GM19372 (cell line): ENCODE measurements around the gene DPP10.

Experiments used
- ATAC-seq: cut with Tn5 transposase; IDR thresholded peaks from one replicate; pipeline ENCODE4 v1.9.1; 2021; ENCODE audit warnings: mild to moderate bottlenecking, low read depth, moderate library complexity; ENCODE audit not compliant: unreplicated experiment

DPP10 gene

GRCh38 chr2:114579542-114579941, 137.1 kb downstream of the DPP10 start:
- ATAC-seq, result no peak

GRCh38 chr2:114580691-114581090, 138.2 kb downstream of the DPP10 start:
- ATAC-seq, result no peak

DNA sequence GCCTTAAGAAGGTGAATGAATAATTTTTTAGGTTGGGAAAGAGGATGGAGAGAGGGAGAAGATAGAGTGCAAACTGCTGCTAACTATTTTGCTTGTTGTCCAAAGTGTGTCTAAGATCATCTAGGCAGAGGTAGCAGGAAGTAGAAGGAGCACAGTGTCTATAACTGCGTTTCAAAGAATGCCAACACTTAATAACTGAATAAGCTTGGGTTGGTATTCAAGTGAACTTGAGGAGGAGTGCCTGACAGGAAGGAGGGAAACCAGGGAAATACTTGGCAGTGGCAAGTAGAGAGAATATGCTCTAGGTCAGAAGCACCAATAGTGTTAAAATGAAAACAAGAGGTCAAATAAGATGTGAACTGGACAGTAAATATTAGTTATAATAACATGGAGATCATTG, 155.9 kb downstream of the DPP10 start:
- ATAC-seq, result no peak

- ATAC-seq, result no peak
Measured at GRCh38 chr2:114609203-114609602, 166.8 kb downstream of the DPP10 start.

DNA sequence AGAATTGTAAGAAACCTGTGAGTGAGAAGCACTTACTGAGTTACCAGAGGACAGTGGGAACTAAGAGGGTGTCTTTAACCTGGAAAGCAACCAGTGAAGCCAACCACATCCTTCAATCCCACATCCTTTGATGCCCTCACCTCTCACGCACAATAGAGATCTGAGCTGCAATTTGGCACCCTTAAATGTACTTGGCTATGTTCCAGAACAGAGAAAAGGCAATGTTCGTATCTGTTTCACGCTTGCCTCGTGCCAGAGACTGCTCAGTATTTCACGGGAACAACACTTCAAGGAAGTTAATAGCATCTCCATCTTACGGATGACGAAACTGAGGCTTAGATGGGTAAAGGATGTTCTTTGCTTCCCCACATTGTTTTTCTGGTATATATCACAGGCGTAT, 167.4 kb downstream of the DPP10 start:
- ATAC-seq, result no peak

DNA sequence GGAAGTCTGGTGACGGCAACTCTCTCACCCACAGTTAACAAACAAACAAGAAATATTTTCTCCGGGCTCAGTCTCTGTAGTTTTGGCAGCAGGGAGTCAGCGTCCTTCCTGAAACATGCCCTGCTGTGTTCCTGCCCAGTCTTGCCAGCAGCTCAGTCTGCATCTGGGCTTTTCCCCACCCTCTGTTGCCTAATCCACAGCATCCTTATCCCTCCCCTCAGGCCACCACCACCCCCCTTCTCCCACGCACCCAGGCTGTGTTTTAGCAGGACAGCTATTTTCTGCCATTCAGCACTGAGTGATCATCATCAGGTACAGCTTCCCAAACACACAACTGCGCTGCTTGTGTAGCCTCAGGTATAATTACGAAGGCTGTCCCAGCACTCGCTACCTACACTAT, 168.2 kb downstream of the DPP10 start:
- no peak for ATAC-seq

GRCh38 chr2:114614592-114614991, 172.2 kb downstream of the DPP10 start:
- no peak for ATAC-seq

DNA sequence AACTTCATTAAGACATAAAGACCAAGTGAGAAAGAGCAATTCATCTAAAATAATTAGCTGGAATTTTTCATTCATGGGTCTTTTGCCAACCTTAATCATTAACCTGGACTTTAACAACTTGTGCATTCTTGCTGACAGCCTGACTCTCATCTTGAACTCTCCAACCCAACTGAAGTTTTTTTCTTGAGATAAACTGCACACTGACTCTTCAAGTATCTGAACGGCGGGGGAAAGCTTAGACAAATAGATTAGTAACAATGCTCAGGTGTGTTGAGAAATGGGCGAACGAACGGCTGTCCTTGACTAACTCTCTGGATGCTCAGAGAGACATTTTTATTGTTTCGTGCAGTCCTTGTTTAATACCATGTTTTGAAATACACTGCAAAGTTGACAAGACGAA, 186.0 kb downstream of the DPP10 start:
- ATAC-seq, result no peak

DNA sequence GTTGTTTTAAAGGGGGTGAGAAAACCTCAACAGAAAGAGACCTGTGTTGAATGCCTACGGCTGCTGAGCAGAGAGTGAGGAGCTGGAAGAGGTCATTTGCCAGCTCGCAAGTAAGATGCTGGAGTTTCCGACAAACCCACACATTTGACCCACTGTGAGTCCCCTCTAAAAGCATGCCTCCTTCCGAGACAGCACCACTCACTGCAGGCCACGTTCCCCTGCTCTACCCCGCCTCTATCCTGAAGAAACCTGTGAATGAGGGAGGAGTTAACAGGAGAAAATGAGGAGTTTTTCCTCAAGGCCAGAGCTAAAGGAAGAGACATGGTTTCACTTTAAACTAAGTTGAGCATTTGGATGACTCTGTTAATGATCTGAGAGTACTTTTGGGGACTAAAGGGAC, 188.7 kb downstream of the DPP10 start:
- ATAC-seq, result no peak

DNA sequence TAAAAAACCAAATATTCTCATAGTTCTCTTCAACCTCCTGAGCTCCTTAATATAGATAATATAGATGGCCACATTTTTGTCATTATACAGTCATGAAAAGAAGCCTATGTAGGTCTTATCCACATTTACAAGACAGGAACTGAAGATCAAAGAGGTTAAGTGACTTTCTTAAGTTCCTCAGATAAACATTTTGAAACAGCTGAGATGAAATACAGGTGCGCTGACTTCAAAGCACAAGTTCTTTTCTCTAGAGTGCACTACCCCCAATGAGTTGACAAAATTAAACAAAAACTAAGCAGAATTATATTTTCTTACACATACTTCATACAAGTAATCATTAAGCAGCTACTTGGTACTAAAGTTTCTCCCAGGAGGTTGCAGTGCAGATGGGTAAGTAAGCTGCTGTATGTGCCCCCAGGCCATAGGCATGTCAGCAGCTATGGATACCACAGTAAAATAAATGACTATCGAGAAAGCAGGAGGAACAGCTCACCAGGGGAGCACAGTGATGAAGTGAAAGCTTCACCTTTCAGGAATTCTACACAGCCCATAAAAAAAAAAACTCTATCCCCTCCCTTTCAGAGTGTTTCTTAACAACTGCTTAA, 199.8 kb downstream of the DPP10 start:
- ATAC-seq, result no peak

- ATAC-seq, result no peak
Measured at GRCh38 chr2:114642988-114643553, 200.6 kb downstream of the DPP10 start.

DNA sequence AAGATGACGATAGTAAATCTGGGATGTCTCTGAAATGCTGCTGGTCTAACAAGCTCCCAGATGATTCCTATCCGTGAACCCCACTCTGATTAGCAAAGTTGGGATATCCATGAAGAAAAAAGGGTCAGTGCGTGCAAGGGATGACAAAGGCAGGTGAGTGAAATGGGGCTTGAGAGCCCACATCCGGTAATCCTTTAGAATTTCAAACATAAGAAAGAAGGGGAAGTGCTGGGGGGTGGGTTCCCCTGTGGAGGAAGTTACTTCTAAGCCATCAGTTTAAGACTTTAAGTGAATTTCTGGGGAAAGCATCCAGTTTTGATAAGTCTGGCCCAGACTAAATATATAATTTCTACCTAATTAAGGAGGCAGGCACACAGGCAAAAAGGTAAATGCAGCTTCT, 209.5 kb downstream of the DPP10 start:
- ATAC-seq, result no peak

DNA sequence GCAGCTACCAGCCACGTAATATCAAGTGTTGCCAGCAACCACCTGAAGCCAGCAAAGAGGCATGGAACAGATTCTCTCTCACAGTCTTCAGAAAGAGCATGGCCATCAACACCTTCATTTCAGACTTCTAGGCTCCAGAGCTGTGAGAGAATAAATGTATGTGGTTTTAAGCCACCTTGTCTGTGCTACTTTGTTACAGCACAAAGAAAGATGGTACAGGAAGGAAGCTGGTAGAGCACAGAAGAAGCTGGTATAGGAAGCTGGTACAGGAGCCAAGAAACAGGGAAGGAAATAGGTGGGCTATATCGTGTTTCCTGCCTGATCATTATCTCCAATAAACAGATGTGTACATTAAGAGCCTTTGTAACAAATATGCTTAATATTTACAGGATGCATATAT, 217.4 kb downstream of the DPP10 start:
- ATAC-seq, result no peak

- no peak for ATAC-seq
Measured at GRCh38 chr2:114661971-114662939, 219.8 kb downstream of the DPP10 start.

DNA sequence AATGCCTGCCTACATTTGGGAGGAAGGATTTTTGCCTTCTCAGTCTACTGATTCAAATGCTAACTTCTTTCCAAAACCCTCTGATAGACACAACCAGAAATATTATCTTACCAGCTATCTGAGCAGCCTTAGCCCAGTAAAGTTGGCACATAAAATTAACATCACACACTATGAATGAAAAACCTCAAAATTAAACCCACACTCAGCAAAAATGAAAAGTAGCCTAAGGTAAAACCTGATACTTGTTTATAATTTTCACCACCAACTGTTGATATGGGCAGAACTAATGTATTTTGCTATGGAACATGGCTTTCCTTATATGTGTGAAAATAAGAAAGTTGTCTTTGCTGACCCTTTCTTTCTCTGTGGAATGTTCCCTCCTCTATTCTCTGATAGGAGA, 226.0 kb downstream of the DPP10 start:
- no peak for ATAC-seq

DNA sequence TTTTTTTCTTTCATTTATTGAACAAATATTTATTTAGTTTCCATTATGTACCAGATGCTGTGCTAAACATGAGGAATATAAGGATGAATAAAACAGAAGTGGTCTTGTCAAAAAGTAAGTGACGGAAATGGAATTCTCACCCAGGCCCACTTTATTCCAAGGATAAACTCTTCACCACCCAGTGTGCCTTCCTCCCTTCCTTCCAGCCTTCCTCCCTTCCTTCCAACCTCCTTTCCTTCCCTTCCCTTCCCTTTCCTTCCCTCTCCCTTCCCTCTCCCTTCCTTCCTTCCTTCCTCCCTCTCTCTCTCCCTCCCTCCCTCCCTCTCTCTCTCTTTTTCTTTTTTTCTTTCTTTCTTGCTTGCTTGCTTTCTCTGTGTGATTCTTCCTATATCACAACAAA, 240.8 kb downstream of the DPP10 start:
- no peak for ATAC-seq

DNA sequence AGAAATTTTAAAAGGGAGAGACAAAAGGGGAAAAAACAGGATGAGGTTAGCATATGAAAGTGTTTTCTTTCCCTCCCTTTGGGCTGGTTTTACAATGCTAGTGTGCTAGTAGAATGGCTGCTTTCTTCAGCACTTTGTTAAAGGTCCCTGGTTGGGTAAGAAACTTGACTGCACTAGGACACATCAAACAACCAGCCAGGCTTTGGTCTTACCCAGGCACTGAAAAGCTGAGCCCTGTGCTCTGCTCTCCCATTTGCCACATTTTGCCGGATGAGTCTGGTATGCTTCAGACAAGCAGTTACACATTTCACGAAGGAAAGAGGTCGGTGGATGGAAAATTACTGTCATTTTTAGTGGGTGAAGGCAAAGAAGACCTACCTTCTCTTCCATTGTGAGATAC, 242.0 kb downstream of the DPP10 start:
- ATAC-seq, result no peak

DNA sequence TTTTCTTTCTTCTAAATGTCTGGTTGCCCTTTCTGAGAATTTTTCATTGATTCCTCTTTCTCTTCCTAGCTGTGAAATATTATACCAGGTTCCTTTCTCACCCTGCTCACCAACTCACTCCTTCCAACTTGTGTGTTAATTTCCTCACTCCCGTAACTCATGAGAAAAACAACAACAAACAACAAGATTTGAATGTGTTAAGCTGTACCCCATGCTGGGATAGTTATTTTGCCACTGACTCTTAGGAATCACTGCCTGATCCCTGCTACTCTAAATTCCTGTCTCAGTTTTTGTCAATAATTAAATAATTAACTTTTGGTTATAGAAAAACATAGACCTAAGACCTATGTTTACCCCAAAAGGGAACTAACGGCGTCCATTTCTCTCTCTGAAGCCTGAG, 242.7 kb downstream of the DPP10 start:
- ATAC-seq, result no peak

GRCh38 chr2:114688241-114688640, 245.8 kb downstream of the DPP10 start:
- no peak for ATAC-seq

DNA sequence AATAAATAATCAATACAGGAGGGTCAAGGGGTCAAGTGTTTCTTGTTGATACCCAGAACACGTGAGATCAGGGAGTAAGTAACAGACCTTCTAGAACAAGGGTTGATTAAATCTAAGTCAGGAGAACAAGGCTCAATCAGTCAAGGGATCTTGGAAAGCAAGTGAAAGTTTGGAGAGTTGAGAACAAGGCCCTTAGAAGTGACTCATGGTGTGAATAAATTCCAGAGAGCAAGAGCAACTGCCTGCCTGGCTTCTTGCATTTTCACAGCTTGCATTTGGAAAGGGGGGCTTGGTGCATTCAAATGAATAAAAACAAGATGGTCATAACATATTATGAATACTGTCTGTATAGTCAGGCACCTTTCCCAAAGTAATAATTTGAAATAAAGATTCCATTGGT, 256.1 kb downstream of the DPP10 start:
- ATAC-seq, result no peak

- no peak for ATAC-seq
Measured at GRCh38 chr2:114699423-114699944, 257.0 kb downstream of the DPP10 start.
